AG08395 (cell line): ENCODE results near the gene MAML1.
"Not testable (repeated sequence)": the region's sequence is repeated elsewhere in the genome, so short reads cannot be mapped to it uniquely, and the experiment has no call there.

ENCODE experiments used
- DNase-seq: peaks from one replicate; pipeline ENCODE4 v3.0.0; 2012; ENCODE audit warnings: mixed read lengths, low spot score

Gene MAML1

GRCh38 chr5:179734536-179735164, 2.0 kb downstream of the MAML1 start:
- DNase-seq = no peak

GRCh38 chr5:179738742-179739141, 6.1 kb downstream of the MAML1 start:
- no peak for DNase-seq

GRCh38 chr5:179744106-179744505, 11.5 kb downstream of the MAML1 start:
- DNase-seq = not testable (repeated sequence)

- no peak for DNase-seq
Measured at GRCh38 chr5:179746872-179747271, 14.2 kb downstream of the MAML1 start.

GRCh38 chr5:179747811-179748210, 15.2 kb downstream of the MAML1 start:
- DNase-seq = no peak

- DNase-seq = no peak
Measured at GRCh38 chr5:179749857-179750508, 17.4 kb downstream of the MAML1 start.

- no peak for DNase-seq
Measured at GRCh38 chr5:179753971-179754370, 21.3 kb downstream of the MAML1 start.

GRCh38 chr5:179755022-179755421, 22.4 kb downstream of the MAML1 start:
- DNase-seq = no peak

- no peak for DNase-seq
Measured at GRCh38 chr5:179758955-179759354, 26.3 kb downstream of the MAML1 start.

- DNase-seq = no peak
Measured at GRCh38 chr5:179759581-179760551, 27.2 kb downstream of the MAML1 start.

- peak; percentile 49 for DNase-seq
Measured at GRCh38 chr5:179762079-179762780, 29.6 kb downstream of the MAML1 start.

- peak; percentile 53 for DNase-seq
Measured at GRCh38 chr5:179762781-179763176, 30.2 kb downstream of the MAML1 start.

- DNase-seq = peak; percentile 75
Measured at GRCh38 chr5:179763215-179763945, 30.8 kb downstream of the MAML1 start.

- no peak for DNase-seq
Measured at GRCh38 chr5:179764056-179764455, 31.4 kb downstream of the MAML1 start.

GRCh38 chr5:179765400-179765799, 32.8 kb downstream of the MAML1 start:
- peak; percentile 82 for DNase-seq

GRCh38 chr5:179766021-179766725, 33.6 kb downstream of the MAML1 start:
- peak; percentile 15 for DNase-seq

- DNase-seq = no peak
Measured at GRCh38 chr5:179766726-179767455, 34.3 kb downstream of the MAML1 start.

- DNase-seq = no peak
Measured at GRCh38 chr5:179767496-179768100, 35.0 kb downstream of the MAML1 start.

- DNase-seq = no peak
Measured at GRCh38 chr5:179768326-179769085, 35.9 kb downstream of the MAML1 start.
